ENCODE data around the gene MBNL1.

- no peak for TF ChIP-seq FOSL1 (IDR thresholded peaks at IDR 0.05; ENCODE audit: low read depth)
- TF ChIP-seq CTCF (IDR thresholded peaks at IDR 0.05 in 2 of 3, conservative IDR thresholded peaks at IDR 0.05 in 1 of 3; ENCODE audit: borderline replicate concordance in 1 of 3, insufficient read depth in 1 of 3, low read depth in 2 of 3, low read length in 2 of 3): no peak
- TF ChIP-seq POLR2AphosphoS5 (IDR thresholded peaks at IDR 0.05; ENCODE audit: low read depth, low read length): no peak
- TF ChIP-seq EZH2phosphoT487 (IDR thresholded peaks at IDR 0.05; ENCODE audit: borderline replicate concordance): no peak
- TF ChIP-seq EZH2 (IDR thresholded peaks at IDR 0.05): no peak
- no peak for TF ChIP-seq CEBPB (IDR thresholded peaks at IDR 0.05; ENCODE audit: low read depth)
- TF ChIP-seq, protein P1, sequence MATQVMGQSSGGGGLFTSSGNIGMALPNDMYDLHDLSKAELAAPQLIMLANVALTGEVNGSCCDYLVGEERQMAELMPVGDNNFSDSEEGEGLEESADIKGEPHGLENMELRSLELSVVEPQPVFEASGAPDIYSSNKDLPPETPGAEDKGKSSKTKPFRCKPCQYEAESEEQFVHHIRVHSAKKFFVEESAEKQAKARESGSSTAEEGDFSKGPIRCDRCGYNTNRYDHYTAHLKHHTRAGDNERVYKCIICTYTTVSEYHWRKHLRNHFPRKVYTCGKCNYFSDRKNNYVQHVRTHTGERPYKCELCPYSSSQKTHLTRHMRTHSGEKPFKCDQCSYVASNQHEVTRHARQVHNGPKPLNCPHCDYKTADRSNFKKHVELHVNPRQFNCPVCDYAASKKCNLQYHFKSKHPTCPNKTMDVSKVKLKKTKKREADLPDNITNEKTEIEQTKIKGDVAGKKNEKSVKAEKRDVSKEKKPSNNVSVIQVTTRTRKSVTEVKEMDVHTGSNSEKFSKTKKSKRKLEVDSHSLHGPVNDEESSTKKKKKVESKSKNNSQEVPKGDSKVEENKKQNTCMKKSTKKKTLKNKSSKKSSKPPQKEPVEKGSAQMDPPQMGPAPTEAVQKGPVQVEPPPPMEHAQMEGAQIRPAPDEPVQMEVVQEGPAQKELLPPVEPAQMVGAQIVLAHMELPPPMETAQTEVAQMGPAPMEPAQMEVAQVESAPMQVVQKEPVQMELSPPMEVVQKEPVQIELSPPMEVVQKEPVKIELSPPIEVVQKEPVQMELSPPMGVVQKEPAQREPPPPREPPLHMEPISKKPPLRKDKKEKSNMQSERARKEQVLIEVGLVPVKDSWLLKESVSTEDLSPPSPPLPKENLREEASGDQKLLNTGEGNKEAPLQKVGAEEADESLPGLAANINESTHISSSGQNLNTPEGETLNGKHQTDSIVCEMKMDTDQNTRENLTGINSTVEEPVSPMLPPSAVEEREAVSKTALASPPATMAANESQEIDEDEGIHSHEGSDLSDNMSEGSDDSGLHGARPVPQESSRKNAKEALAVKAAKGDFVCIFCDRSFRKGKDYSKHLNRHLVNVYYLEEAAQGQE (IDR thresholded peaks at IDR 0.05; ENCODE audit: low read depth): no peak
- no peak for TF ChIP-seq SIN3A (IDR thresholded peaks at IDR 0.05; ENCODE audit: low read depth)
- TF ChIP-seq POLR2A (IDR thresholded peaks at IDR 0.05; ENCODE audit: borderline replicate concordance, extremely low read depth, insufficient read depth, insufficient read length): no peak
- no peak for TF ChIP-seq SP1 (IDR thresholded peaks at IDR 0.05; ENCODE audit: low read depth)
- no peak for TF ChIP-seq EGR1 (IDR thresholded peaks at IDR 0.05; ENCODE audit: low read depth)
Observed at GRCh38 chr3:152314677-152315353, 46.1 kb downstream of the MBNL1 start.
